A673 (cell line): ENCODE measurements around the gene DND1. TPM values are rescaled to one million over a fixed set of nuclear protein-coding genes. Genes with fewer than 3 reads are reported as not detected.

Source experiments
- BruUV-seq: library from RNA; stranded (reverse); fragments of 400-500 nt; replicated peaks from 2 replicates; lab custom pipeline; 2021; lab: Mats Ljungman, UMichigan
- CTCF ChIA-PET: fragments of 300-600 bp; sonication (Branson Sonifier 250); formaldehyde crosslinking; loops from one replicate; lab custom pipeline; 2022; ENCODE audit warnings: antibody characterized with exemption; lab: Charles Lee
- POLR2A ChIA-PET: fragments of 300-600 bp; sonication (Branson Sonifier 250); formaldehyde crosslinking; loops from one replicate; lab custom pipeline; 2022; ENCODE audit warnings: antibody characterized with exemption; ENCODE audit not compliant: low non-redundant PET; lab: Charles Lee
- DNase-seq: peaks from one replicate; pipeline ENCODE4 v3.0.0-alpha.2; 2015; ENCODE audit warnings: low spot score
- H3K27ac ChIP-seq: fragments of 200-600 bp; sonication (generic); 2 replicates; pipeline ENCODE4 v1.5.1; 2016; ENCODE audit warnings: mixed run types, low read depth, mild to moderate bottlenecking, mixed read lengths, antibody characterized with exemption, low read length; ENCODE audit not compliant: poor library complexity, severe bottlenecking
- H3K27me3 ChIP-seq: fragments of 200-600 bp; sonication (generic); replicated peaks from 2 replicates; pipeline ENCODE4 v1.6.1; 2017; ENCODE audit warnings: mixed run types, low read depth, mild to moderate bottlenecking, mixed read lengths, antibody characterized with exemption, low read length; ENCODE audit not compliant: insufficient read depth, poor library complexity
- H3K36me3 ChIP-seq: fragments of 200-600 bp; sonication (generic); 2 replicates; pipeline ENCODE4 v1.6.1; 2016; ENCODE audit warnings: mixed run types, mild to moderate bottlenecking, mixed read lengths, antibody characterized with exemption, low read length; ENCODE audit not compliant: insufficient read depth, poor library complexity, severe bottlenecking
- H3K4me1 ChIP-seq: fragments of 200-600 bp; sonication (generic); 2 replicates; pipeline ENCODE4 v1.6.1; 2017; ENCODE audit warnings: mixed run types, mild to moderate bottlenecking, mixed read lengths, antibody characterized with exemption, low read length; ENCODE audit not compliant: insufficient read depth, poor library complexity, severe bottlenecking
- H3K4me3 ChIP-seq: fragments of 200-600 bp; sonication (generic); 2 replicates; pipeline ENCODE4 v1.5.1; 2016; ENCODE audit warnings: low read depth, mixed run types, mild to moderate bottlenecking, mixed read lengths, low read length; ENCODE audit not compliant: poor library complexity, severe bottlenecking
- H3K9me3 ChIP-seq: fragments of 200-600 bp; sonication (generic); 2 replicates; pipeline ENCODE4 v1.6.1; 2016; ENCODE audit warnings: mixed run types, low read depth, mild to moderate bottlenecking, mixed read lengths, antibody characterized with exemption, low read length; ENCODE audit not compliant: poor library complexity, severe bottlenecking
- CTCF ChIP-seq: fragments of 300-800, 200-600 bp; sonication (generic); conservative IDR thresholded peaks from 2 replicates; pipeline ENCODE4 v1.5.1; 2017; ENCODE audit warnings: low read depth, mild to moderate bottlenecking, antibody characterized with exemption, low read length, moderate library complexity, mixed read lengths
- EZH2 ChIP-seq: fragments of 200-600 bp; sonication (generic); IDR thresholded peaks from 2 replicates; pipeline ENCODE4 v1.6.1; 2017; ENCODE audit warnings: borderline replicate concordance, low read depth, mild to moderate bottlenecking, mixed read lengths, antibody characterized with exemption, low read length; ENCODE audit not compliant: poor library complexity, severe bottlenecking
- intact Hi-C: fragments of 100-400 bp; cut with micrococcal nuclease; formaldehyde crosslinking; loops from one replicate; pipeline ENCODE4 v1.10.0; 2022; ENCODE audit not compliant: unreplicated experiment
- total RNA-seq: library from RNA; stranded (reverse); gene quantifications from 2 replicates; pipeline ENCODE4 v1.2.3, GENCODE V29; 2021

Gene DND1
- total RNA-seq, 1 experiment from 2014 or later: 2.3 TPM

GRCh38 chr5:140633501-140633900 is 39.9 kb downstream of the DND1 start:
- intact Hi-C loops: no loop called here
- Histone ChIP-seq H3K27me3 (peaks cover 17% of the 10 kb centered on the region), H3K36me3 (no peaks in the 10 kb centered on the region), H3K27ac (no peak overlapping the region), H3K4me3 (no peak overlapping the region), H3K4me1 (no peaks in the 10 kb centered on the region), H3K9me3 (peaks cover 4% of the 10 kb centered on the region)
- TF ChIP-seq CTCF: no peak
- no peak for TF ChIP-seq EZH2
- ChIA-PET CTCF (no interaction called here), POLR2A (no interaction called here)
- BruUV-seq: no TSS peak
- DNase-seq: no peak

DNA sequence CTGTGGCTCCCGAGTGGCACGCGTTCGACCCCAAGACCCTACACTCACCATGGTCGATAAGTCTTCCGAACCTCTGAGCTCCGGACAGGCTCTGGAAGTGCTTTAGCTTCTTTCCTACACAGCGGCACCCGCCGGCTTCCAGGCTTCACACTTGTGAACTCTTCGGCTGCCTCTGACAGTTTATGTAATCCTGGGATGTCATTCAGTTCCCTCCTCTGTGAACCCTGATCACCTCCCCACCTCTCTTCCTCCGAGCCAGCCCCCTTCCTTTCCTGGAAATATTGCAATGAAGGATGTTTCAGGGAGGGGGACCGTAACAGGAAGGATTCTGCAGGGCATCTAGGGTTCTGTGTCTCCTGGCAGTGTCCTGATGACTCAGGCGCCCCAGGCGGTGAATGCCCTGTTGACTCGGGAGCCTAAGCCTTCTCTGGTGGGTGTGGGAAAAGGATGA is 40.3 kb downstream of the DND1 start, which contains the start of gene CD14:
TSS of gene CD14 (minus strand) at position 155 of the 451 bp plus-strand sequence. CDS start at position 51, 104 bp downstream.
- intact Hi-C loops: no loop called here
- no peak within 1 kb of the TSS for H3K27ac ChIP-seq
- peak; percentile 38 for DNase-seq
- H3K4me1 ChIP-seq: no peaks in the 10 kb centered on the region
- CTCF ChIA-PET: no interaction called here
- H3K9me3 ChIP-seq: peaks cover 9% of the 10 kb centered on the region
- TF ChIP-seq CTCF: no peak
- TF ChIP-seq EZH2: no peak
- POLR2A ChIA-PET: no interaction called here
- no peaks in the 10 kb centered on the region for H3K36me3 ChIP-seq
- BruUV-seq: no TSS peak
- peaks cover 17% of the 10 kb centered on the region for H3K27me3 ChIP-seq
- H3K4me3 ChIP-seq: peak within 1 kb of the TSS; percentile 40

DNA sequence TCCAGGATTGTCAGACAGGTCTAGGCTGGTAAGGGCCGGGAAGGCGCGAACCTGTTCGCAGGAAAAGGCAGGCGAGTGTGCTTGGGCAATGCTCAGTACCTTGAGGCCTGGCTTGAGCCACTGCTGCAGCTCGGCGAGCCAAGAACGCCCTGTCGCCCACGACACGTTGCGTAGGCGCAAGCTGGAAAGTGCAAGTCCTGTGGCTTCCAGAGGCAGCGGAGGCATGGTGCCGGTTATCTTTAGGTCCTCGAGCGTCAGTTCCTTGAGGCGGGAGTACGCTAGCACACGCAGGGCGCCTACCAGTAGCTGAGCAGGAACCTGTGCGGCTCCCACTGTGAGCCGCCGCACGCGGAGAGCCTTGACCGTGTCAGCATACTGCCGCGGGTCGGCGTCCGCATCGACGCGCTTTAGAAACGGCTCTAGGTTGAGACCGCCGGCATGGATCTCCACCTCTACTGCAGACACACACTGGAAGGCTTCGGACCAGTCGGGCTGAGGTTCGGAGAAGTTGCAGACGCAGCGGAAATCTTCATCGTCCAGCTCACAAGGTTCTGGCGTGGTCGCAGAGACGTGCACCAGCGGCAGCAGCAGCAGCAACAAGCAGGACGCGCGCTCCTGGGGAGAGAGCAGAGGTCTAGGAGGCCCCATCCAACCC is 40.9 kb downstream of the DND1 start:
- Histone ChIP-seq H3K4me1 (no peaks in the 10 kb centered on the region), H3K4me3 (peak overlapping the region; percentile 40), H3K36me3 (no peaks in the 10 kb centered on the region), H3K27ac (no peak overlapping the region), H3K9me3 (peaks cover 14% of the 10 kb centered on the region), H3K27me3 (peaks cover 17% of the 10 kb centered on the region)
- TF ChIP-seq EZH2: no peak
- no peak for TF ChIP-seq CTCF
- ChIA-PET CTCF (no interaction called here), POLR2A (no interaction called here)
- intact Hi-C loops: no loop called here
- peak; percentile 33 for DNase-seq
- BruUV-seq: no TSS peak
